COLO829 (cell line): ENCODE measurements around the gene BTLA.
"Not testable (repeated sequence)": the region's sequence is repeated elsewhere in the genome, so short reads cannot be mapped to it uniquely, and the experiment has no call there.

ENCODE experiments used
- DNase-seq: peaks from one replicate; pipeline ENCODE4 v3.0.0; 2012; ENCODE audit warnings: low spot score

The BTLA gene

GRCh38 chr3:112446343-112446742, 52.9 kb downstream of the BTLA start:
- peak; percentile 93 for DNase-seq

GRCh38 chr3:112445839-112446238, 53.4 kb downstream of the BTLA start:
- no peak for DNase-seq

GRCh38 chr3:112437146-112438022, 61.9 kb downstream of the BTLA start:
- peak; percentile 35 for DNase-seq

GRCh38 chr3:112429960-112430359, 69.3 kb downstream of the BTLA start:
- DNase-seq = no peak

GRCh38 chr3:112427123-112427522, 72.1 kb downstream of the BTLA start:
- no peak for DNase-seq

GRCh38 chr3:112425858-112426750, 73.2 kb downstream of the BTLA start:
- no peak for DNase-seq

- no peak for DNase-seq
Observed at GRCh38 chr3:112425382-112425781, 73.9 kb downstream of the BTLA start.

- no peak for DNase-seq
Observed at GRCh38 chr3:112424394-112424793, 74.9 kb downstream of the BTLA start.

GRCh38 chr3:112422921-112423320, 76.4 kb downstream of the BTLA start:
- not testable (repeated sequence) for DNase-seq

- DNase-seq = not testable (repeated sequence)
Observed at GRCh38 chr3:112418526-112418925, 80.7 kb downstream of the BTLA start.

- no peak for DNase-seq
Observed at GRCh38 chr3:112417696-112418318, 81.5 kb downstream of the BTLA start.

GRCh38 chr3:112416391-112417212, 82.7 kb downstream of the BTLA start:
- DNase-seq = no peak

GRCh38 chr3:112415390-112415789, 83.9 kb downstream of the BTLA start:
- DNase-seq = no peak
